Raji (cell line): ENCODE results near the gene UBE2J2.

Experiments
- POLR2A ChIP-seq: IDR thresholded peaks from 2 replicates; pipeline ENCODE4 v1.6.1; 2011; ENCODE audit warnings: low read depth, low read length, control low read depth; ENCODE audit not compliant: insufficient read depth

UBE2J2 gene

GRCh38 chr1:1262071-1262470 is 11.6 kb downstream of the UBE2J2 start:
- TF ChIP-seq POLR2A: no peak

- no peak for TF ChIP-seq POLR2A
Observed at GRCh38 chr1:1260843-1261560, 12.7 kb downstream of the UBE2J2 start.

- no peak for TF ChIP-seq POLR2A
Observed at GRCh38 chr1:1259951-1260600, 13.6 kb downstream of the UBE2J2 start.

- TF ChIP-seq POLR2A: no peak
Observed at GRCh38 chr1:1259540-1259939, 14.1 kb downstream of the UBE2J2 start.

GRCh38 chr1:1259119-1259488 is 14.6 kb downstream of the UBE2J2 start:
- TF ChIP-seq POLR2A: no peak

DNA sequence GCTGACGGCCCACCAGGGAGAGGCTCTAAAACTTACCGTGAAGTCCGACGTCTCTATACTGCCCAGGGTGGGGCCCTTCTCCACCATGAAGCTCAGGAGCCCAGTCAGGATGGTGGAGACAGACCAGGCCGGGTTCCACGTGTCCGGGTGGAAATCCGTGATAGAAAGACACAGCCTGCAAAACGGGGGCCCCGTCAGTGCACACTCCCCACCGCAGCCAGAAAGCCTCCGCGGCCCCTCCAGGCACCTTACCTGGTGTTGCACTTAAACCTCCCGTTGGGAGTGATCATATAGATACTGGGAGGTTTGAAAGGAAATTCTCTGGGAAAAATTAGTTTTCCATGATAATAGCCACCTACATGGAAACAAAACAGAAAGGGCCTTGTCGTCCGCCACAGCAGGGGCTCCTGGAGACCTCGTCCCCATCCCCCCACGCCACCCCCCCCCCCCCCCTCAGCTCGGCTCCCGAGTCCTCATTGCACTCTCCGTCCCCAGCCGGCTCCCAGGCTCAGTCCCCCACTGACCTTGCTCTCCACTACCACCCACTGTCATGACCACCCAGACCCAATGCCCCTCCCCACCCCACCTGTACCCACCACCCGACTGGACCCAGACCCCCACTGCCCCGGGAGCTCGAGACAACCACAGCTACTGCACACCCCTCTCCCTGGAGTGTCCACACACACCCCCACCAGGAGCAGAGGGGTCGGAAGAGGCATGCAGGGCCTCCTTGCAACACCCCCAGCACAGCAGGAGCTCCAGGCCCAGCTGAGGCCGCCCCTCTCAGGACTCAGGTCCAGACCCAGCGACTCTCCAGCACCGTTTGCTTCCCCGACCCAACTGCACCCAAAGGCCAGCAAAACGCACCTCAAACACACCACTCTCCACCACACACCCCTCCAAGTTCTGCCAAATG is 16.4 kb downstream of the UBE2J2 start:
- TF ChIP-seq POLR2A: no peak

- TF ChIP-seq POLR2A: no peak
Observed at GRCh38 chr1:1255611-1256010, 18.0 kb downstream of the UBE2J2 start.

- no peak for TF ChIP-seq POLR2A
Observed at GRCh38 chr1:1255078-1255477, 18.6 kb downstream of the UBE2J2 start.

GRCh38 chr1:1254667-1254998 is 19.0 kb downstream of the UBE2J2 start:
- no peak for TF ChIP-seq POLR2A

DNA sequence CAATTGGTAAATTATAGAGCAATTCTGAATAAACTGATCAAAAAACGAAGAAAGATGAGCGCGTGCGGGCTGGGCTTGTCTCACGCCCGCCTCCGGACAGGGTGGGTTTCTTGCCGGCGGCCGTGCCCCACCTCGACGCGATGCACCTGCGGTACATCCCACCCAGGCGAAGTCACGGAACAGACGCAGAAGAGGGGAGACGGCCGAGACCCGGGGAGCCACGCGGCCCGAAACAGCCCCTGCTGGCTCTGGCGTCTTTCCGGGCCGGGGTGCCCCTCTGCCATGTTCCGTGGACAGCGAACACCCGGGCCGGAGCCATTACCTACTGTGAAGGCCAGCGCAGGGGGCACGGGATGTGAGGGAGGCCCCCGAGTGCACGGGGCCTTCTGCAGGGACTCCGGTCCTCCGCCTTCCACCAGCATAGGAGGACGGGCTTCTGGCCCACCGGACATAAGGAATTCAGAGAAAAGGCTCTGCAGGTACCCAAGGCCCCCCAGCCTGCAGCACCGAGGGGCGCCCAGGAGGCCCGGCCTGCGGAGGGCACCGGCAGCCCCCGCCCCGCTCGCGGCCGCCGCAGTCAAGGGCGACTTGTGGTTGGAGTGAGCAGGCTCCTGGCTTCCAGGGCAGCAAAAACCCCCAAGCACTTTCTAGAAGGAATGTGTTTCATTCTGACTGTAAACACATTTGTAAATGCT is 19.5 kb downstream of the UBE2J2 start:
- TF ChIP-seq POLR2A: no peak

GRCh38 chr1:1253314-1253713 is 20.3 kb downstream of the UBE2J2 start:
- no peak for TF ChIP-seq POLR2A

- TF ChIP-seq POLR2A: no peak
Observed at GRCh38 chr1:1250786-1251284, 22.8 kb downstream of the UBE2J2 start.

DNA sequence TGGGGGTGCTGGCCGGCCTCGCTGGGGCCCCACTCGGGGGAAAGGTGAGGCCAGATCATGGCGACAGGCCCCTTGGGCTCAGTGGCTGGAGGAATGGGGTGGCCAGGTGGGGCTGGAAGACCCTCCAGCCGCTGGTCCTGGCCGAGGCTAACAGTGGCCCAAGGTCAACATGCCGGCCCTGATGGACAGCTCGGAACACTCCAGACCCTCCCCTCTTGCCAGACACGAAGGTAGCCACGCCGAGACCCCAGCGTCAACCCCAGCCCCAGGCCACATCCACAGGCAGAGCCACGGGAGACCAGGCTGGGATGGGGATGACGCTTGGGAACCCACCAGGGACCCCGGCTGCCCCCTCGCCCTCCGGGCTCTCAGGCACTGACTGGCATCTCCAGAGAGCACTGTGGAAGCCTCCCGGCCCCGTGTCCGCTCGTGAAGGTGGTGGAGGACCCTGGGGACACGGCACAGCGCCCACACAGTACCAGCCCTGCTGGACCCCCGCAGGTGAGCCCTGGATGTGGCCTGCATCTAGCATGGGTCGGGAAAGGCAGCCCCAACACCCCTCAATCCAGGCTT is 26.2 kb downstream of the UBE2J2 start:
- TF ChIP-seq POLR2A: no peak

DNA sequence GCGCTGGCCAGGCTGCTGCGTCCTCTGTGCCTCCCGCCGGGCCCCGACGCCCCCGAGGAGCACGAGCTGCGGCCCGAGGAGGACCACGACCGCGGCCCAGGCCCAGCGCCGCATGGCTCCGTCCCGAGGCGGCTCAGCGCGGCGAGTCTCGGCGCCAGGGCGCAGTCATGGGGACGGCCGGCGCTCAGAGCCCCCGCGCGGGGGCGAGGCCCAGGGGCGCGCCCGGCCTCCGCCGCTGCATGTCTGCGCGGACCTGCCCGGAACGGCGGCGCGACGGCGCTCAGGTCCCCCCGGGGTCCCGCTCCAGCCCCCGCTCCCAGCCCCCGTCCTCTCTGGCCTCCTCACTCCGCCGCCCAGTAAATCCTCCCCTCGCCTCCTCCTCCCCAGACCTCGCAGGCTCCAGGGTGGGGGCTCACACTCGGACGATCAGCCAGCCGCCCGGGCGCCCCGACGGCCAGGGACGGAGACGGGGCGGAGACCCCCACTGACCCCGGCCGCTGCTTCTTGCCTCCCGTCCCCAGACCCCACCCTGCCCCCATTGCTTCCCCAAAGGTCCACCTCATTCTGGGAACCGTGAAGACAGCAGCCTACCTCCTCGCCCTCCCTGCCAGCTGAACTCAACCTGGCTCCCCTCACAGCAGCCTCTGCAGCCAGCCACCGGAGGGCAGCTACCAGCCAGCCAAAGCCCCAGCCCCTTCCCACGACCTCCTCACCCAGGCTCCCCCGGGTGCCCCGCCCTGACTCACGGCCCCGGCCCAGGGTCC is 26.9 kb downstream of the UBE2J2 start, which contains the start of gene C1QTNF12:
Gene C1QTNF12, minus strand, starts transcription at position 146 of the 764 bp plus-strand sequence. Its CDS starts 32 bp downstream, at position 114.
- TF ChIP-seq POLR2A: no peak
